HFFc6 (cell line): Measurements from ENCODE around the gene NPIPA1. TPM values are rescaled to one million over a fixed set of nuclear protein-coding genes. Genes with fewer than 3 reads are reported as not detected.
"Not testable (repeated sequence)": the region's sequence is repeated elsewhere in the genome, so short reads cannot be mapped to it uniquely, and the experiment has no call there.

Experiments used
- DNase-seq: peaks from one replicate; pipeline ENCODE4 v3.0.0-alpha.2; 2018
- H3K27ac Mint-ChIP-seq: 2 replicates; pipeline ENCODE4 v1.8.0; 2020; ENCODE audit warnings: mild to moderate bottlenecking, mixed read lengths
- H3K27me3 Mint-ChIP-seq: 2 replicates; pipeline ENCODE4 v1.8.0; 2021; ENCODE audit warnings: mild to moderate bottlenecking, moderate library complexity, mixed read lengths; ENCODE audit not compliant: insufficient read depth
- H3K36me3 Mint-ChIP-seq: 2 replicates; pipeline ENCODE4 v1.8.0; 2021; ENCODE audit warnings: low read depth, mixed read lengths
- H3K4me1 Mint-ChIP-seq: 2 replicates; pipeline ENCODE4 v1.8.0; 2020; ENCODE audit warnings: low read depth, mixed read lengths
- H3K4me3 Mint-ChIP-seq: 2 replicates; pipeline ENCODE4 v1.8.0; 2020; ENCODE audit warnings: mild to moderate bottlenecking, moderate library complexity, mixed read lengths
- H3K9me3 Mint-ChIP-seq: 2 replicates; pipeline ENCODE4 v1.8.0; 2020; ENCODE audit warnings: mild to moderate bottlenecking, mixed read lengths
- total RNA-seq, 6 experiments: library from RNA; stranded (reverse); fragmentation: NEBNext Ultra II Directional; extraction: Animal tissue kit (Norgen Biotek cat#: 25700); gene quantifications; 2 replicates in 1 of 6; 3 replicates in 5 of 6; pipeline ENCODE4 v1.2.3, GENCODE V29; 2021

The NPIPA1 gene
- total RNA-seq, 6 experiments from 2014 or later = 42.6 to 57.1 (median 44.8) TPM

DNA sequence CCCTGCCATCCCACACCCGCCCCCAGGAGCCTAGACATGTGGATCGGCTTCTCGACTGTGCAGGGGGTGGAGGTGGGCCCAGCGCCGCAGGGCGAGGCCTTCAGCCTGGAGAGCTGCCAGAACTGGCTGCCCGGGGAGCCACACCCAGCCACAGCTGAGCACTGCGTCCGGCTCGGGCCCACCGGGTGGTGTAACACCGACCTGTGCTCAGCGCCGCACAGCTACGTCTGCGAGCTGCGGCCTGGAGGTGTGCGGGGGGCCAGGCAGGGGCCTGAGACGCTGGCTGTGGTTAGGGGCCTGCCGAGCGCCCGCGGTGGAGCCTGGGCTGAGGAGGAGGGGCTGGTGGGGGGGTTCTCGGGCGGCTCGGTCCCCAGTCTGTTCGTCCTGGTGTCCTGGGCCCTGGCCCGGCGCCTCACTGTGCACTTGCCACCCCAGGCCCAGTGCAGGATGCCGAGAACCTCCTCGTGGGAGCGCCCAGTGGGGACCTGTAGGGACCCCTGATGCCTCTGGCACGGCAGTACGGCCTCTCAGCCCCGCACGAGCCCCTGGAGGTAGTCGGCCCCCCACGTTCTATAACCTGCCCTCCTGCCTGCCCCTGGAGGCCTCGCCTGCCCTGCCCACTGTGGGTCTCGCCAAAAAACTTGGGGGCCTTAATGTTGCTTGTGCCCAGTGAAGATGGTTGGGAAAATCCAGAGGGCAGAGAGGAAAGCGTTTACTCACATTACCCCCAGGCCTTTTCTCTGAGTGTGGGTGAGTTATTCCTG, 17.2 kb upstream of the NPIPA1 start:
- not testable (repeated sequence) for H3K27me3 Mint-ChIP-seq, H3K4me1 Mint-ChIP-seq, DNase-seq, H3K27ac Mint-ChIP-seq, H3K4me3 Mint-ChIP-seq, H3K36me3 Mint-ChIP-seq, H3K9me3 Mint-ChIP-seq

GRCh38 chr16:14922285-14922684, 15.0 kb upstream of the NPIPA1 start:
- not testable (repeated sequence) for H3K4me3 Mint-ChIP-seq, DNase-seq, H3K9me3 Mint-ChIP-seq, H3K4me1 Mint-ChIP-seq, H3K36me3 Mint-ChIP-seq, H3K27me3 Mint-ChIP-seq, H3K27ac Mint-ChIP-seq

GRCh38 chr16:14922968-14923367, 14.3 kb upstream of the NPIPA1 start:
- H3K9me3 Mint-ChIP-seq = not testable (repeated sequence)

DNA sequence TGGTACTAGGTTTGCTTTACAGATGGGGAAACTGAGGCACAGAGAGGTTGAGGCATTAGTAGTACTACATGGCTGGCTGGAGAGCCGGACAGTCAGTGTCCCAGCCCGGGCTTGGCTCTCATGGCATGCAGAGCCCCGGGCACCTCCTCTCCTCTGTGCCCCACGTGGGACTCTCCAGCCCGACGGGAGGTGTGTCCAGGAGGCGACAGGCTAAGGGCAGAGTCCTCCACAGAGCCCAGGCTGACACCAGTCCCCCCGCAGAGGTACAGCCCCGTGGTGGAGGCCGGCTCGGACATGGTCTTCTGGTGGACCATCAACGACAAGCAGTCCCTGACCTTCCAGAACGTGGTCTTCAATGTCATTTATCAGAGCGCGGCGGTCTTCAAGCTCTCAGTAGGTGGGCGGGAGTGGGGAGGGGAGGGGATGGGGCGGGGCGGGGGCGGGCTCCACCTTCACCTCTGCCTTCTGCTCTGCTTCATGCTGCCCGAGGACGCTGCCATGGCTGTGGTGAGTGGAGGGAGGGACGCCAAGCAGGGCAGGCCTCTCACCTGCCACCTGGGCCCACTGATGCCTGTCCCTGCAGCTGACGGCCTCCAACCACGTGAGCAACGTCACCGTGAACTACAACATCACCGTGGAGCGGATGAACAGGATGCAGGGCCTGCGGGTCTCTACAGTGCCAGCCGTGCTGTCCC, 13.7 kb upstream of the NPIPA1 start:
- not testable (repeated sequence) for DNase-seq, H3K4me3 Mint-ChIP-seq, H3K27me3 Mint-ChIP-seq, H3K27ac Mint-ChIP-seq, H3K36me3 Mint-ChIP-seq, H3K4me1 Mint-ChIP-seq, H3K9me3 Mint-ChIP-seq

More at GRCh38 chr16:14922968-14923367, 14.3 kb upstream of the NPIPA1 start:
- not testable (repeated sequence) for H3K27me3 Mint-ChIP-seq, H3K4me1 Mint-ChIP-seq, H3K27ac Mint-ChIP-seq, H3K36me3 Mint-ChIP-seq, H3K4me3 Mint-ChIP-seq, DNase-seq

GRCh38 chr16:14924359-14924758, 12.9 kb upstream of the NPIPA1 start:
- H3K4me3 Mint-ChIP-seq, H3K36me3 Mint-ChIP-seq, H3K27me3 Mint-ChIP-seq, DNase-seq, H3K9me3 Mint-ChIP-seq, H3K4me1 Mint-ChIP-seq, H3K27ac Mint-ChIP-seq: not testable (repeated sequence)

DNA sequence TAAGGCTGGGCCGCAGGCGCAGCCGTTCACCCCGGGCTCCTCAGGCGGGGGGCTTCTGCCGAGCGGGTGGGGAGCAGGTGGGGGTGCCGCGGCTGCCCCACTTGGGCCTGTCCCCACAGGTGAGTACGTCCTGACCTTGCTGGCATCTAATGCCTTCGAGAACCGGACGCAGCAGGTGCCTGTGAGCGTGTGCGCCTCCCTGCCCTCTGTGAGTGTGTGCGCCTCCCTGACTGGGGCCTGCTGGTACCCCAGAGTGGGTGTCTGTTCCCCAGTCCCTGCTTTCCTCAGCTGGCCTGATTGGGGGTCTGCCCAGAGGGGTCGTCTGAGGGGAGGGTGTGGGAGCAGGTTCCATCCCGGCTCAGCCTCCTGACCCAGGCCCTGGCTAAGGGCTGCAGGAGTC, 12.3 kb upstream of the NPIPA1 start:
- not testable (repeated sequence) for H3K27me3 Mint-ChIP-seq, H3K36me3 Mint-ChIP-seq, H3K4me3 Mint-ChIP-seq, H3K4me1 Mint-ChIP-seq, DNase-seq, H3K9me3 Mint-ChIP-seq, H3K27ac Mint-ChIP-seq

DNA sequence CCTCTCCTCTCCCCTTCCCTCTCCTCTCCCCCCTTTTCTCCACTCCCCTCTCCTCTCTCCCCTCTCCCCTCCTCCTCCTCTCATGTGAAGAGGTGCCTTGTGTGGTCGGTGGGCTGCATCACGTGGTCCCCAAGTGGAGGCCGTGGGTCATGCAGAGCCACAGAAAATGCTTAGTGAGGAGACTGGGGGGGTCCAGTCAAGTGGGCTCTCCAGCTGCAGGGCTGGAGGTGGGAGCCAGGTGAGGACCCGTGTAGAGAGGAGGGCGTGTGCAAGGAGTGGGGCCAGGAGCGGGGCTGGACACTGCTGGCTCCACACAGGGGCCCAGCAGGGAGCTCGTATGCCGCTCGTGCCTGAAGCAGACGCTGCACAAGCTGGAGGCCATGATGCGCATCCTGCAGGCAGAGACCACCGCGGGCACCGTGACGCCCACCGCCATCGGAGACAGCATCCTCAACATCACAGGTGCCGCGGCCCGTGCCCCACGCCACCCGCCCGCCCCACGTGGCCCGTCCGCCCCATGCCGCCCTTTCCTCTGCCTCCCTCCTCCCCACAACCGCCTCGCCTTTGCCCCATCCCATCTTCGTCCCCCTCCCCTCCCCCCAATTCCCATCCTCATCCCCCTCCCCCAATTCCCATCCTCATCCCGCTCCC, 9.1 kb upstream of the NPIPA1 start:
- not testable (repeated sequence) for H3K9me3 Mint-ChIP-seq, H3K36me3 Mint-ChIP-seq, H3K27me3 Mint-ChIP-seq, H3K4me1 Mint-ChIP-seq, H3K27ac Mint-ChIP-seq, H3K4me3 Mint-ChIP-seq, DNase-seq

DNA sequence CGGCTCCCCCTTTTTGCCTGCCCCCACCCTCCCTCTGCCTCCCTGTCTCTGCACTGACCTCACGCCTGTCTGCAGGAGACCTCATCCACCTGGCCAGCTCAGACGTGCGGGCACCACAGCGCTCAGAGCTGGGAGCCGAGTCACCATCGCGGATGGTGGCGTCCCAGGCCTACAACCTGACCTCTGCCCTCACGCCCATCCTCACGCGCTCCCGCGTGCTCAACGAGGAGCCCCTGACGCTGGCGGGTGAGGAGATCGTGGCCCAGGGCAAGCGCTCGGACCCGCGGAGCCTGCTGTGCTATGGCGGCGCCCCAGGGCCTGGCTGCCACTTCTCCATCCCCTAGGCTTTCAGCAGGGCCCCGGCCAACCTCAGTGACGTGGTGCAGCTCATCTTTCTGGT, 8.1 kb upstream of the NPIPA1 start:
- H3K4me1 Mint-ChIP-seq, H3K9me3 Mint-ChIP-seq, H3K36me3 Mint-ChIP-seq, DNase-seq, H3K4me3 Mint-ChIP-seq, H3K27me3 Mint-ChIP-seq, H3K27ac Mint-ChIP-seq: not testable (repeated sequence)

GRCh38 chr16:14930246-14930645, 7.0 kb upstream of the NPIPA1 start:
- H3K36me3 Mint-ChIP-seq, H3K4me3 Mint-ChIP-seq, H3K27me3 Mint-ChIP-seq, H3K9me3 Mint-ChIP-seq, DNase-seq, H3K4me1 Mint-ChIP-seq, H3K27ac Mint-ChIP-seq: not testable (repeated sequence)

DNA sequence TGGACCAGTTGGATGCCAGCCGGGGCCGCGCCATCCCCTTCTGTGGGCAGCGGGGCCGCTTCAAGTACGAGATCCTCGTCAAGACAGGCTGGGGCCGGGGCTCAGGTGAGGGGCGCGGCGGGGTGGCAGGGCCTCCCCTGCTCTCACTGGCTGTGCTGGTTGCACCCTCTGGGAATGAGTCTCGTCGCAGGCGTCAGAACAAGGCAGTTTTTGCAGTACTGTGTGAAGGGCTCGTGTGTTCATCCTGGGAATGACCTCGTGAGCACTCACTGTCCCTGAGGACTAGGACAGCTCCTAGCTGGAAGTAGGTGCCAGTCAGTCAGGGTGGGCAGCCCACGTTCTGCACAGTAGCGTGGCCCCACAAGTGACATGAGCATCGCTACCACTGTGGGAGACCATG, 6.3 kb upstream of the NPIPA1 start:
- not testable (repeated sequence) for H3K4me1 Mint-ChIP-seq, H3K9me3 Mint-ChIP-seq, H3K27ac Mint-ChIP-seq, DNase-seq, H3K27me3 Mint-ChIP-seq, H3K4me3 Mint-ChIP-seq, H3K36me3 Mint-ChIP-seq

DNA sequence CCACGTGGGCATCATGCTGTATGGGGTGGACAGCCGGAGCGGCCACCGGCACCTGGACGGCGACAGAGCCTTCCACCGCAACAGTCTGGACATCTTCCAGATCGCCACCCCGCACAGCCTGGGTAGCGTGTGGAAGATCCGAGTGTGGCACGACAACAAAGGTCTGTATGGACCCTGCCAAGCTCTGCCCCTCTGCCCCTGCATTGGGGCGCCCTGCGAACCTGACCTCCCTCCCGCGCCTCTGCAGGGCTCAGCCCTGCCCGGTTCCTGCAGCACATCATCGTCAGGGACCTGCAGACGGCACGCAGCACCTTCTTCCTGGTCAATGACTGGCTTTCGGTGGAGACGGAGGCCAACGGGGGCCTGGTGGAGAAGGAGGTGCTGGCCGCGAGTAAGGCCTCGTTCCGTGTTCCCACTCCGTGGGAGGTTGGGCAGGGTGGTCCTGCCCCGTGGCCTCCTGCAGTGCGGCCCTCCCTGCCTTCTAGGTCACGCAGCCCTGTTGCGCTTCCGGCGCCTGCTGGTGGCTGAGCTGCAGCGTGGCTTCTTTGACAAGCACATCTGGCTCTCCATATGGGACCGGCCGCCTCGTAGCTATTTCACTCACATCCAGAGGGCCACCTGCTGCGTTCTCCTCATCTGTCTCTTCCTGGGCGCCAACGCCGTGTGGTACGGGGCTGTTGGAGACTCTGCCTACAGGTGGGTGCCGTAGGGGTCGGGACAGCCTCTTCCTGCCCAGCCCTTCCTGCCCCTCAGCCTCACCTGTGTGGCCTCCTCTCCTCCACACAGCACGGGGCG, 4.5 kb upstream of the NPIPA1 start:
- not testable (repeated sequence) for H3K4me3 Mint-ChIP-seq, H3K4me1 Mint-ChIP-seq, H3K36me3 Mint-ChIP-seq, H3K9me3 Mint-ChIP-seq, H3K27me3 Mint-ChIP-seq, H3K27ac Mint-ChIP-seq, DNase-seq

DNA sequence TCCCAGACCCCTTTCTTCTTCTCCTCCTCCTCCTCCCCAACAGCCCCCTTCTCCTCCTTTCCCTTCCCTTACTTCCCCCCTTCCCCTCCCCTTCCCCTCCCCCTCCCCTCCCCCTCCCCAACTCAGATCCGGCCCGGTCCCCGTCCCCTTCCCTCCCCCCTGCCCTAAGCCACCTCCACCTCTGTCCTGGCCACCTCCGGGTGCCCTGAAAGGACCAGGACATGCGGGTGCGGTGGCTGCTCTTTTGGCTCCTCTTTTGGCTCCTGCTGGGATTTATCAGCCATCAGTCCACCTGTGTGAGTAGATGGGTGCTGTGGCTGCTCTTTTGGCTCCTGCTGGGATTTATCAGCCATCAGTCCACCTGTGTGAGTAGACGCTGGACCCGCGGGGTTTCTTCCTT, 751 bp downstream of the NPIPA1 start:
- H3K9me3 Mint-ChIP-seq, H3K27ac Mint-ChIP-seq, H3K4me1 Mint-ChIP-seq, H3K27me3 Mint-ChIP-seq, DNase-seq, H3K4me3 Mint-ChIP-seq, H3K36me3 Mint-ChIP-seq: not testable (repeated sequence)

DNA sequence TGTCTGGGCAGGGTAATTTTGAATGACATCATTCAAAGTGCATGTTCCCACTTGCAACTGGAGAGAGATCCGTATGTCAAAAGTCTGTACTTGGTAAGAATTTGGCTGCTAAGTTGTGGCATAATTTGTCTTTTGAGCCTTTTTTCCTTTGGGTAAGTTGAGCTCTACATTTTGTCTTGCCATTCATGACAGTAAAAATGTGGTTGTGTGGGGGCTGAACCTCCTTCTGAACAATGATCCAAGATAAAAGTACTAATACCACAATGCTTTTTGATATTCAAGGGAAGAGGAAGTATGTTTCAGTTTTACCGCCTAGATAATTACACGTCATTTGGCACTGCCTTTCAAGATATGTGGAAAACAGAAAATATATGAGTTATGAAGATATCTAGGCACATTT, 5.4 kb downstream of the NPIPA1 start:
- not testable (repeated sequence) for H3K27ac Mint-ChIP-seq, H3K9me3 Mint-ChIP-seq, H3K36me3 Mint-ChIP-seq, H3K4me1 Mint-ChIP-seq, H3K27me3 Mint-ChIP-seq, DNase-seq, H3K4me3 Mint-ChIP-seq
